Measurements from ENCODE around the gene GDPD5. TPM values are rescaled to one million over a fixed set of nuclear protein-coding genes. Genes with fewer than 3 reads are reported as not detected.

Gene GDPD5
- total RNA-seq, 2 experiments from 2014 or later: 13.5 to 57.3 TPM

GRCh38 chr11:75454987-75455386 lies 70.8 kb downstream of the GDPD5 start:
- H3K4me3 ChIP-seq (ENCODE audit: low read depth, low read length, poor library complexity, severe bottlenecking): no peak overlapping the region
- no peak overlapping the region for H2AFZ ChIP-seq (ENCODE audit: low read length)
- TF ChIP-seq, protein P1, sequence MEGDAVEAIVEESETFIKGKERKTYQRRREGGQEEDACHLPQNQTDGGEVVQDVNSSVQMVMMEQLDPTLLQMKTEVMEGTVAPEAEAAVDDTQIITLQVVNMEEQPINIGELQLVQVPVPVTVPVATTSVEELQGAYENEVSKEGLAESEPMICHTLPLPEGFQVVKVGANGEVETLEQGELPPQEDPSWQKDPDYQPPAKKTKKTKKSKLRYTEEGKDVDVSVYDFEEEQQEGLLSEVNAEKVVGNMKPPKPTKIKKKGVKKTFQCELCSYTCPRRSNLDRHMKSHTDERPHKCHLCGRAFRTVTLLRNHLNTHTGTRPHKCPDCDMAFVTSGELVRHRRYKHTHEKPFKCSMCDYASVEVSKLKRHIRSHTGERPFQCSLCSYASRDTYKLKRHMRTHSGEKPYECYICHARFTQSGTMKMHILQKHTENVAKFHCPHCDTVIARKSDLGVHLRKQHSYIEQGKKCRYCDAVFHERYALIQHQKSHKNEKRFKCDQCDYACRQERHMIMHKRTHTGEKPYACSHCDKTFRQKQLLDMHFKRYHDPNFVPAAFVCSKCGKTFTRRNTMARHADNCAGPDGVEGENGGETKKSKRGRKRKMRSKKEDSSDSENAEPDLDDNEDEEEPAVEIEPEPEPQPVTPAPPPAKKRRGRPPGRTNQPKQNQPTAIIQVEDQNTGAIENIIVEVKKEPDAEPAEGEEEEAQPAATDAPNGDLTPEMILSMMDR (conservative IDR thresholded peaks at IDR 0.05; ENCODE audit: low read length): no peak
- no peak for TF ChIP-seq EZH2phosphoT487 (IDR thresholded peaks at IDR 0.05; ENCODE audit: borderline replicate concordance, low read depth, low read length)
- no peak overlapping the region for H3K4me2 ChIP-seq (ENCODE audit: low read length)
- no peak for DNase-seq (ENCODE audit: low spot score)
- no TSS peak for BruUV-seq (replicated peaks)
- intact Hi-C loops (cut with micrococcal nuclease; ENCODE audit: unreplicated experiment): no loop called here
- no peaks in the 10 kb centered on the region for H3K9me2 ChIP-seq (ENCODE audit: insufficient read depth, low read length)
- ChIA-PET POLR2A (no interaction called here), CTCF (ENCODE audit: unreplicated experiment) (interaction anchor here (0.6 kb wide), 1 partner anchor 79 kb away, joined by 3 read pairs; no protein-coding TSS in a partner anchor)
- no peaks in the 10 kb centered on the region for H3K36me3 ChIP-seq (ENCODE audit: insufficient read depth, low read length)
- no peaks in the 10 kb centered on the region for H3K4me1 ChIP-seq (ENCODE audit: insufficient read depth, low read length, poor library complexity, severe bottlenecking)
- no peaks in the 10 kb centered on the region for H3K9me3 ChIP-seq (ENCODE audit: low read length)
- no peak overlapping the region for H3K27ac ChIP-seq (ENCODE audit: low read depth, low read length, poor library complexity, severe bottlenecking)
- no peaks in the 10 kb centered on the region for H4K20me1 ChIP-seq (ENCODE audit: insufficient read depth, low read length)
- no peaks in the 10 kb centered on the region for H3K79me2 ChIP-seq (ENCODE audit: insufficient read depth, low read depth, low read length)

- no peak overlapping the region for H3K4me2 ChIP-seq (ENCODE audit: low read length)
- no peak overlapping the region for H3K27ac ChIP-seq (ENCODE audit: low read depth, low read length, poor library complexity, severe bottlenecking)
- no peaks in the 10 kb centered on the region for H3K4me1 ChIP-seq (ENCODE audit: insufficient read depth, low read length, poor library complexity, severe bottlenecking)
- H3K9me2 ChIP-seq (ENCODE audit: insufficient read depth, low read length): no peaks in the 10 kb centered on the region
- H2AFZ ChIP-seq (ENCODE audit: low read length): no peak overlapping the region
- no peaks in the 10 kb centered on the region for H3K9me3 ChIP-seq (ENCODE audit: low read length)
- ChIA-PET CTCF (ENCODE audit: unreplicated experiment) (interaction anchor here (0.6 kb wide), 1 partner anchor 80 kb away, joined by 3 read pairs; no protein-coding TSS in a partner anchor), POLR2A (interaction anchor here (0.8 kb wide), 1 partner anchor 63 kb away, joined by 4 read pairs; no protein-coding TSS in a partner anchor)
- DNase-seq (ENCODE audit: low spot score): no peak
- TF ChIP-seq, protein P1 (conservative IDR thresholded peaks at IDR 0.05; ENCODE audit: low read length): no peak
- no peak for TF ChIP-seq EZH2phosphoT487 (IDR thresholded peaks at IDR 0.05; ENCODE audit: borderline replicate concordance, low read depth, low read length)
- H3K36me3 ChIP-seq (ENCODE audit: insufficient read depth, low read length): no peaks in the 10 kb centered on the region
- no peaks in the 10 kb centered on the region for H4K20me1 ChIP-seq (ENCODE audit: insufficient read depth, low read length)
- intact Hi-C loops (cut with micrococcal nuclease; ENCODE audit: unreplicated experiment): no loop called here
- no peak overlapping the region for H3K4me3 ChIP-seq (ENCODE audit: low read depth, low read length, poor library complexity, severe bottlenecking)
- no peaks in the 10 kb centered on the region for H3K79me2 ChIP-seq (ENCODE audit: insufficient read depth, low read depth, low read length)
- TSS peak; percentile 49 for BruUV-seq (replicated peaks)
Measured at GRCh38 chr11:75453916-75454655, 71.7 kb downstream of the GDPD5 start.
